ENCODE measurements around the gene CCDC150. TPM values are rescaled to one million over a fixed set of nuclear protein-coding genes. Genes with fewer than 3 reads are reported as not detected.

Gene CCDC150
- total and polyA plus RNA-seq, 9 of the 15 experiments (the other 6 are each of a cell fraction or from before 2014, with no cell fraction given), result 4.4 to 23.1 (median 11.3) TPM

GRCh38 chr2:196657333-196657732 lies 17.8 kb downstream of the CCDC150 start (continued):
- TF ChIP-seq RBM14 (IDR thresholded peaks at IDR 0.05; ENCODE audit: borderline replicate concordance, insufficient read depth, low read depth, low read length) (no peak), THRA (IDR thresholded peaks at IDR 0.05) (no peak), HINFP (tag; conservative IDR thresholded peaks at IDR 0.05; ENCODE audit: low read depth) (no peak), SRSF7 (optimal IDR thresholded peaks at IDR 0.05; ENCODE audit: low read depth, low read length) (no peak), KDM2B (CRISPR knock-in tag; IDR thresholded peaks at IDR 0.05) (no peak)

GRCh38 chr2:196659844-196660243 lies 20.3 kb downstream of the CCDC150 start:
- FAIRE-seq (no peak), DNase-seq (ENCODE audit: extremely low read depth in 1 of 4, low spot score in 3 of 4) (no peak), ATAC-seq (no peak)
- no TSS peak for BruUV-seq (replicated peaks)
- CTCF ChIA-PET (ENCODE audit: low intra/inter-chr PET ratio), result no interaction called here
- Histone ChIP-seq H3K4me1 (replicated peaks in 1 of 2; ENCODE audit: control insufficient read depth in 2 of 2, insufficient read depth in 2 of 2, low read length in 2 of 2) (no peaks in the 10 kb centered on the region), H4K20me1 (replicated peaks; ENCODE audit: control insufficient read depth, insufficient read depth, low read length) (no peaks in the 10 kb centered on the region), H3K9me1 (ENCODE audit: control insufficient read depth, insufficient read depth, low read length) (no peaks in the 10 kb centered on the region), H3K9ac (ENCODE audit: insufficient read depth in 1 of 2, low read depth in 2 of 2, low read length in 2 of 2) (no peak overlapping the region), H3K79me2 (ENCODE audit: control insufficient read depth, insufficient read depth, low read length) (no peaks in the 10 kb centered on the region), H3K27me3 (ENCODE audit: control insufficient read depth in 2 of 2, insufficient read depth in 2 of 2, low read length in 2 of 2) (no peaks in the 10 kb centered on the region), H3K36me3 (ENCODE audit: control insufficient read depth, insufficient read depth, low read length) (peaks cover 11% of the 10 kb centered on the region; the same call in 1 of the 3 replicates), H3K4me3 (no peak overlapping the region), H2AFZ (ENCODE audit: low read depth, low read length) (no peak overlapping the region), H3K27ac (ENCODE audit: extremely low read depth, low read depth, low read length) (no peak overlapping the region), H3K4me2 (ENCODE audit: insufficient read depth, low read length) (no peak overlapping the region), H3K9me3 (replicated peaks; ENCODE audit: control insufficient read depth, insufficient read depth, low read depth, low read length) (no peaks in the 10 kb centered on the region)
- intact Hi-C loops (cut with micrococcal nuclease), result no loop called here
- POLR2A ChIA-PET, result no interaction called here
- in situ Hi-C loops (cut with MboI), result no loop called here
- TF ChIP-seq SMARCC2 (IDR thresholded peaks at IDR 0.05; ENCODE audit: low read depth) (no peak), HSF4 (CRISPR knock-in tag; IDR thresholded peaks at IDR 0.05; ENCODE audit: borderline replicate concordance) (no peak)
- WGBS (ENCODE audit: insufficient coverage, low coverage, missing lambda C conversion rate), result 100% methylated on average over 1 of the region's 1 CpG

Data from K562 (cell line).